OCI-LY7 (cell line): ENCODE results near the gene CMSS1.

ENCODE experiments used
- EZH2phosphoT487 ChIP-seq: fragments of 200-600 bp; sonication (generic); IDR thresholded peaks from 2 replicates; pipeline ENCODE4 v1.6.1; 2018; ENCODE audit warnings: low read depth, borderline replicate concordance, mild to moderate bottlenecking, mixed run types, antibody characterized with exemption, low read length, moderate library complexity, mixed read lengths
- TF ChIP-seq, protein P1 (sequence below): fragments of 200-600 bp; sonication (generic); conservative IDR thresholded peaks from 2 replicates; pipeline ENCODE4 v1.5.1; 2014; ENCODE audit warnings: mild to moderate bottlenecking, antibody characterized with exemption, low read length, moderate library complexity, mixed read lengths

DNA sequence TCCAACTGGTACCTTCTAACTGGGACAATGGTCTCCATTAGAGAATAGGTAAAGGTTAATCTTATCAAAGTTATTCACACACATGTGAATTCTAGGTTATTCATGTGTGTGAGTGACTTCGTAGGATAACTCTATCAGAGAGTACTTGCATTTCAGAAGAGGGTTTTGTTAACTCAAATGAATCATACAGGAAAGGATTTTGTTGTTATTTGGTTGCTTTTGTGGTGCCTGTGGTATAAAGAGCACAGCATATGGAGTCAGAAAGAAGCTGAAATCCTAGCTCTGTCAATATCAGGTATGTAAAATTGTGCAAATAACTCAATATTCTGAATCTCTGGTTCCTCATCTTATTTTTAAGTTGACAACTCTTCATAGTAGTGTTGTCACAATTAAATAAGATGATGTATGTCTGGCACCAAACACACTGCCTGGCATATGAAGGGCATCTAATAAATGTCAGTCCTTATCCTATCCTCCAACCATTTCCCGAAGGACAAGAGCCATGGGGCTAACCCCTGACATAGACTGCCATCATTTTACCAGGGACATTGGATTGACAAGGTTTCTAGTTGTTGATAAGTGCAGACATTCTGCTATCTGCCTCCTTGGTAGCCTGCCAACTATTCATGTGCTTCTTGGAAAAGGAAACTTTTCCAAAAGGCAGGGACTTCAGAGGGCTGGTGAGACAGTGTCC is 48.7 kb upstream of the CMSS1 start:
- TF ChIP-seq, protein P1, sequence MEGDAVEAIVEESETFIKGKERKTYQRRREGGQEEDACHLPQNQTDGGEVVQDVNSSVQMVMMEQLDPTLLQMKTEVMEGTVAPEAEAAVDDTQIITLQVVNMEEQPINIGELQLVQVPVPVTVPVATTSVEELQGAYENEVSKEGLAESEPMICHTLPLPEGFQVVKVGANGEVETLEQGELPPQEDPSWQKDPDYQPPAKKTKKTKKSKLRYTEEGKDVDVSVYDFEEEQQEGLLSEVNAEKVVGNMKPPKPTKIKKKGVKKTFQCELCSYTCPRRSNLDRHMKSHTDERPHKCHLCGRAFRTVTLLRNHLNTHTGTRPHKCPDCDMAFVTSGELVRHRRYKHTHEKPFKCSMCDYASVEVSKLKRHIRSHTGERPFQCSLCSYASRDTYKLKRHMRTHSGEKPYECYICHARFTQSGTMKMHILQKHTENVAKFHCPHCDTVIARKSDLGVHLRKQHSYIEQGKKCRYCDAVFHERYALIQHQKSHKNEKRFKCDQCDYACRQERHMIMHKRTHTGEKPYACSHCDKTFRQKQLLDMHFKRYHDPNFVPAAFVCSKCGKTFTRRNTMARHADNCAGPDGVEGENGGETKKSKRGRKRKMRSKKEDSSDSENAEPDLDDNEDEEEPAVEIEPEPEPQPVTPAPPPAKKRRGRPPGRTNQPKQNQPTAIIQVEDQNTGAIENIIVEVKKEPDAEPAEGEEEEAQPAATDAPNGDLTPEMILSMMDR, result no peak
- no peak for TF ChIP-seq EZH2phosphoT487
